Naive thymus-derived CD4-positive, alpha-beta T cell (primary cell): ENCODE data around the gene CNGA4. TPM values are rescaled to one million over a fixed set of nuclear protein-coding genes. Genes with fewer than 3 reads are reported as not detected.
"Not testable (repeated sequence)": the region's sequence is repeated elsewhere in the genome, so short reads cannot be mapped to it uniquely, and the experiment has no call there.

Experiments
- ATAC-seq: fragments of 150-1000 bp; cut with Tn5 transposase; 2 replicates; pipeline ENCODE4 v1.10.0; 2021; ENCODE audit warnings: mild to moderate bottlenecking, moderate library complexity
- CTCF ChIA-PET: fragments of 350-600 bp; sonication (Branson Sonifier 250); formaldehyde crosslinking; loops from one replicate; lab custom pipeline; 2021; ENCODE audit warnings: antibody characterized with exemption; lab: Charles Lee
- POLR2A ChIA-PET: fragments of 350-600 bp; sonication (Branson Sonifier 250); formaldehyde crosslinking; loops from one replicate; lab custom pipeline; 2021; ENCODE audit warnings: antibody characterized with exemption, inconsistent platforms; lab: Charles Lee
- DNase-seq, 9 donors: peaks; one replicate each; pipeline versions ENCODE4 v3.0.0 to v3.0.0-alpha.2; 2020 to 2022; ENCODE audit warnings: mixed read lengths in 1 of 9
- H3K27ac ChIP-seq: one replicate; pipeline ENCODE4 v1.7.0; 2013; ENCODE audit warnings: mild to moderate bottlenecking, low read depth, low read length, moderate library complexity
- H3K27me3 ChIP-seq, 2 donors: one replicate each; pipeline ENCODE4 v1.7.0; 2013; ENCODE audit warnings: low read length in 2 of 2, mild to moderate bottlenecking in 2 of 2, moderate library complexity in 2 of 2; ENCODE audit not compliant: control insufficient read depth in 2 of 2, insufficient read depth in 2 of 2
- H3K36me3 ChIP-seq, 3 experiments: 1 replicate in 2 of 3; 2 replicates in 1 of 3; pipeline ENCODE4 v1.7.0; 2013; ENCODE audit warnings: low read length in 3 of 3, mild to moderate bottlenecking in 3 of 3, moderate library complexity in 1 of 3; ENCODE audit not compliant: insufficient read depth in 3 of 3, control insufficient read depth in 2 of 3
- H3K4me1 ChIP-seq, 2 donors: one replicate each; pipeline ENCODE4 v1.7.0; 2013; ENCODE audit warnings: low read length in 2 of 2, mild to moderate bottlenecking in 2 of 2, moderate library complexity in 1 of 2; ENCODE audit not compliant: control insufficient read depth in 2 of 2, insufficient read depth in 2 of 2
- H3K4me3 ChIP-seq: 2 replicates; pipeline ENCODE4 v1.7.0; 2013; ENCODE audit warnings: mild to moderate bottlenecking, low read length
- H3K9me3 ChIP-seq, 3 experiments: 1 replicate in 2 of 3; 2 replicates in 1 of 3; pipeline ENCODE4 v1.7.0; 2013; ENCODE audit warnings: low read length in 3 of 3; ENCODE audit not compliant: control insufficient read depth in 2 of 3
- H3K27ac Mint-ChIP-seq, 9 donors: one replicate each; pipeline ENCODE4 v1.8.0; 2020 to 2022; ENCODE audit warnings: mixed read lengths in 9 of 9, mild to moderate bottlenecking in 8 of 9, moderate library complexity in 5 of 9, inconsistent platforms in 2 of 9
- H3K27me3 Mint-ChIP-seq, 5 donors: one replicate each; pipeline ENCODE4 v1.8.0; 2021 to 2022; ENCODE audit warnings: mixed read lengths in 5 of 5, mild to moderate bottlenecking in 1 of 5
- H3K36me3 Mint-ChIP-seq, 5 donors: one replicate each; pipeline ENCODE4 v1.8.0; 2020 to 2022; ENCODE audit warnings: mixed read lengths in 5 of 5, mild to moderate bottlenecking in 3 of 5, inconsistent platforms in 1 of 5
- H3K4me1 Mint-ChIP-seq, 7 donors: one replicate each; pipeline ENCODE4 v1.8.0; 2020 to 2022; ENCODE audit warnings: mixed read lengths in 7 of 7, mild to moderate bottlenecking in 3 of 7, inconsistent platforms in 1 of 7
- H3K4me3 Mint-ChIP-seq, 10 donors: one replicate each; pipeline ENCODE4 v1.8.0; 2020 to 2022; ENCODE audit warnings: mild to moderate bottlenecking in 10 of 10, mixed read lengths in 10 of 10, moderate library complexity in 6 of 10, inconsistent platforms in 2 of 10
- H3K9me3 Mint-ChIP-seq, 11 donors: one replicate each; pipeline ENCODE4 v1.8.0; 2020 to 2022; ENCODE audit warnings: mixed read lengths in 11 of 11, mild to moderate bottlenecking in 4 of 11, inconsistent platforms in 1 of 11, moderate library complexity in 1 of 11
- intact Hi-C, 2 donors: fragments of 100-400 bp; cut with micrococcal nuclease; formaldehyde crosslinking; loops; one replicate each; pipeline ENCODE4 v1.15.1; 2023
- polyA plus RNA-seq, 2 donors: library from polyadenylated mRNA; unstranded; fragments of 300-500 nt; fragmentation: Illumina TruSeq; gene quantifications; one replicate each; pipeline ENCODE4 v1.2.3, GENCODE V29; 2021
- total RNA-seq, 6 experiments: library from RNA in 5 of 6; stranded (reverse) in 5 of 6; gene quantifications; 1 replicate in 5 of 6; 2 replicates in 1 of 6; pipeline ENCODE4 v1.2.3 and lab custom pipeline; 2021 to 2026

The CNGA4 gene
- total and polyA plus RNA-seq, 7 experiments from 2014 or later: 0.32 to 0.62 (median 0.37) TPM; not detected in 3

- ATAC-seq: no peak
- peaks cover 0 to 6% (median 0%) of the 10 kb centered on the region in 11 donors for H3K9me3 Mint-ChIP-seq
- Histone ChIP-seq H3K4me1 (no peaks in the 10 kb centered on the region), H3K9me3 (no peaks in the 10 kb centered on the region), H3K4me3 (no peak overlapping the region), H3K27ac (no peak overlapping the region), H3K36me3 (no peaks in the 10 kb centered on the region), H3K27me3 (no peaks in the 10 kb centered on the region)
- CTCF ChIA-PET: no interaction called here
- intact Hi-C loops: no loop called here
- peaks cover 0 to 4% (median 0%) of the 10 kb centered on the region in 7 donors for H3K4me1 Mint-ChIP-seq
- DNase-seq: no peak
- H3K27ac Mint-ChIP-seq: no peak overlapping the region
- no peaks in the 10 kb centered on the region for H3K36me3 Mint-ChIP-seq
- POLR2A ChIA-PET: no interaction called here
- peaks cover 44 to 74% (median 59%) of the 10 kb centered on the region in 5 donors for H3K27me3 Mint-ChIP-seq
- H3K4me3 Mint-ChIP-seq: no peak overlapping the region
Measured at GRCh38 chr11:6273188-6273587, 34.3 kb downstream of the CNGA4 start.

GRCh38 chr11:6280809-6281208 is 41.9 kb downstream of the CNGA4 start:
- H3K36me3 ChIP-seq, H3K4me3 ChIP-seq, POLR2A ChIA-PET, H3K27me3 ChIP-seq, H3K36me3 Mint-ChIP-seq, H3K9me3 Mint-ChIP-seq, H3K4me1 Mint-ChIP-seq, intact Hi-C loops, DNase-seq, H3K27ac ChIP-seq, H3K9me3 ChIP-seq, H3K4me3 Mint-ChIP-seq, ATAC-seq, CTCF ChIA-PET, H3K4me1 ChIP-seq, H3K27ac Mint-ChIP-seq: not testable (repeated sequence)
- H3K27me3 Mint-ChIP-seq: peaks cover 51 to 68% (median 66%) of the 10 kb centered on the region in 5 donors

- POLR2A ChIA-PET: no interaction called here
- H3K36me3 ChIP-seq: no peaks in the 10 kb centered on the region
- Mint-ChIP-seq H3K27ac (no peak overlapping the region), H3K4me1 (peaks cover 0 to under 1% (median 0%) of the 10 kb centered on the region in 7 donors), H3K4me3 (no peak overlapping the region), H3K9me3 (no peaks in the 10 kb centered on the region), H3K27me3 (peaks cover 33 to 58% (median 50%) of the 10 kb centered on the region in 5 donors), H3K36me3 (no peaks in the 10 kb centered on the region)
- no peaks in the 10 kb centered on the region for H3K27me3 ChIP-seq
- CTCF ChIA-PET: interaction anchor here (0.6 kb wide), 1 partner anchor 33 kb away, joined by 4 read pairs; no protein-coding TSS in a partner anchor
- ATAC-seq (no peak), DNase-seq (no peak)
- intact Hi-C loops: no loop called here
- H3K27ac ChIP-seq: no peak overlapping the region
- H3K9me3 ChIP-seq: no peaks in the 10 kb centered on the region
- no peak overlapping the region for H3K4me3 ChIP-seq
- H3K4me1 ChIP-seq: no peaks in the 10 kb centered on the region
Measured at GRCh38 chr11:6283453-6284023, 44.6 kb downstream of the CNGA4 start.

- Mint-ChIP-seq H3K27ac (no peak overlapping the region), H3K4me3 (no peak overlapping the region), H3K9me3 (no peaks in the 10 kb centered on the region), H3K27me3 (peaks cover 33 to 58% (median 50%) of the 10 kb centered on the region in 5 donors), H3K4me1 (peaks cover 0 to 1% (median 0%) of the 10 kb centered on the region in 7 donors), H3K36me3 (no peaks in the 10 kb centered on the region)
- no peak overlapping the region for H3K4me3 ChIP-seq
- no peaks in the 10 kb centered on the region for H3K27me3 ChIP-seq
- H3K4me1 ChIP-seq: no peaks in the 10 kb centered on the region
- intact Hi-C loops: no loop called here
- no peaks in the 10 kb centered on the region for H3K9me3 ChIP-seq
- ChIA-PET CTCF (interaction anchor here (0.6 kb wide), 1 partner anchor 34 kb away, joined by 4 read pairs; no protein-coding TSS in a partner anchor), POLR2A (no interaction called here)
- ATAC-seq: no peak
- no peaks in the 10 kb centered on the region for H3K36me3 ChIP-seq
- DNase-seq: no peak
- no peak overlapping the region for H3K27ac ChIP-seq
Measured at GRCh38 chr11:6284250-6284649, 45.4 kb downstream of the CNGA4 start.

- ChIA-PET CTCF (no interaction called here), POLR2A (no interaction called here)
- Histone ChIP-seq H3K27ac (no peak overlapping the region), H3K4me3 (no peak overlapping the region), H3K4me1 (no peaks in the 10 kb centered on the region), H3K36me3 (no peaks in the 10 kb centered on the region), H3K9me3 (no peaks in the 10 kb centered on the region), H3K27me3 (no peaks in the 10 kb centered on the region)
- Mint-ChIP-seq H3K4me3 (no peak overlapping the region), H3K9me3 (no peaks in the 10 kb centered on the region), H3K27ac (no peak overlapping the region), H3K36me3 (no peaks in the 10 kb centered on the region), H3K4me1 (peaks cover 0 to 1% (median 0%) of the 10 kb centered on the region in 7 donors), H3K27me3 (peaks cover 40 to 63% (median 57%) of the 10 kb centered on the region in 5 donors)
- no peak for ATAC-seq
- intact Hi-C loops: no loop called here
- no peak for DNase-seq
Measured at GRCh38 chr11:6285019-6285418, 46.1 kb downstream of the CNGA4 start.

Other genes with a start within 250 kb of the CNGA4 start
- gene OR56A4, start 232.1 kb upstream of the CNGA4 start, total RNA-seq: under 1 TPM in 2 of 5 experiments, not detected in 3; 0.07 to 0.08 TPM
- gene OR56A4, start 232.1 kb upstream of the CNGA4 start, polyA plus RNA-seq: not detected
- gene OR56A1, start 208.3 kb upstream of the CNGA4 start, total RNA-seq: not detected
- not detected for gene OR56A1, start 208.3 kb upstream of the CNGA4 start, polyA plus RNA-seq
- gene OR56B4, start 131.4 kb upstream of the CNGA4 start, total RNA-seq: not detected
- gene OR56B4, start 131.4 kb upstream of the CNGA4 start, polyA plus RNA-seq: not detected
- not detected for gene OR52B2, start 68.8 kb upstream of the CNGA4 start, total RNA-seq
- gene OR52B2, start 68.8 kb upstream of the CNGA4 start, polyA plus RNA-seq: not detected
- gene OR52W1, start 39.9 kb upstream of the CNGA4 start, total RNA-seq: not detected
- not detected for gene OR52W1, start 39.9 kb upstream of the CNGA4 start, polyA plus RNA-seq
- gene C11orf42, start 33.5 kb upstream of the CNGA4 start, total RNA-seq: not detected
- gene C11orf42, start 33.5 kb upstream of the CNGA4 start, polyA plus RNA-seq: not detected
- 10 to 100 TPM; 26.8 to 52.4 (median 44.3) TPM for gene FHIP1B, start 4.5 kb upstream of the CNGA4 start, total RNA-seq
- 10 to 100 TPM in 1 of 2 donors, 1 to 10 TPM in 1; 9.7 to 20.3 TPM for gene FHIP1B, start 4.5 kb upstream of the CNGA4 start, polyA plus RNA-seq
- not detected for gene CCKBR, start 20.7 kb downstream of the CNGA4 start, total RNA-seq
- gene CCKBR, start 20.7 kb downstream of the CNGA4 start, polyA plus RNA-seq: not detected
- gene CAVIN3, start 81.4 kb downstream of the CNGA4 start, total RNA-seq: 1 to 10 TPM in 1 of 5 experiments, under 1 TPM in 2, not detected in 2; 0.51 to 5.4 (median 0.61) TPM
- gene CAVIN3, start 81.4 kb downstream of the CNGA4 start, polyA plus RNA-seq: not detected
- gene SMPD1, start 151.4 kb downstream of the CNGA4 start, total RNA-seq: 10 to 100 TPM; 43.0 to 70.9 (median 55.4) TPM
- 10 to 100 TPM; 34.5 to 36.5 TPM for gene SMPD1, start 151.4 kb downstream of the CNGA4 start, polyA plus RNA-seq
- 100 to 1,000 TPM in 3 of 5 experiments, 10 to 100 TPM in 2; 46.9 to 188 (median 154) TPM for gene APBB1, start 180.0 kb downstream of the CNGA4 start, total RNA-seq
- 100 to 1,000 TPM; 173 to 293 TPM for gene APBB1, start 180.0 kb downstream of the CNGA4 start, polyA plus RNA-seq
- 1 to 10 TPM in 4 of 5 experiments, under 1 TPM in 1; 0.56 to 7.0 (median 1.7) TPM for gene HPX, start 201.9 kb downstream of the CNGA4 start, total RNA-seq
- not detected for gene HPX, start 201.9 kb downstream of the CNGA4 start, polyA plus RNA-seq
- gene TRIM3, start 234.9 kb downstream of the CNGA4 start, total RNA-seq: 10 to 100 TPM in 4 of 5 experiments, 1 to 10 TPM in 1; 8.1 to 20.7 (median 17.2) TPM
- 1 to 10 TPM; 1.6 to 4.2 TPM for gene TRIM3, start 234.9 kb downstream of the CNGA4 start, polyA plus RNA-seq
- gene ARFIP2, start 242.2 kb downstream of the CNGA4 start, total RNA-seq: 10 to 100 TPM; 48.6 to 63.4 (median 53.8) TPM
- 10 to 100 TPM; 35.7 to 45.7 TPM for gene ARFIP2, start 242.2 kb downstream of the CNGA4 start, polyA plus RNA-seq
- 10 to 100 TPM; 39.3 to 68.4 (median 59.2) TPM for gene TIMM10B, start 242.4 kb downstream of the CNGA4 start, total RNA-seq
- 10 to 100 TPM; 32.8 to 38.8 TPM for gene TIMM10B, start 242.4 kb downstream of the CNGA4 start, polyA plus RNA-seq